Iris pigment epithelial cell (primary cell): ENCODE measurements around the gene YPEL1.
"Not testable (repeated sequence)": the region's sequence is repeated elsewhere in the genome, so short reads cannot be mapped to it uniquely, and the experiment has no call there.

Experiments used
- DNase-seq: peaks from one replicate; pipeline ENCODE4 v3.0.0-alpha.2; 2011; ENCODE audit warnings: low read depth

YPEL1 gene

DNA sequence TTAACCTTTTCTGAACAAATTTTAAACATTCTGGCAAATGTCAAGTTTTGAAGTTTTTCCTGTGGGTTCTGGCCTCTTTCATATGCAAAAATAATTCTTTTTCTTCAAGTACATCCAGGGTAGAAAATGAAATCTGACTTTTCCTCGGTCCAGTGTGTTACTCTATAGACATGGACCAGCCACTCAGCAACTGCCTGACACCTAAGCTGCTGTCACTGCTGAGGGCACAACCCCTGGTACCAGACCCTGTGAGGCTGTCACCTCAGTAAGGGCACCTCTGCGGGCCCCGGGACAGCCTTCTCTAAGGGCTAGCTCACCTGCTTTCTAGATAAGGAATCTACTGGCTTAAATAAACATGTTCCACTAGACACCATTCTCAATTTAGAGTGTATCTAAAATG, 36.0 kb downstream of the YPEL1 start:
- no peak for DNase-seq

DNA sequence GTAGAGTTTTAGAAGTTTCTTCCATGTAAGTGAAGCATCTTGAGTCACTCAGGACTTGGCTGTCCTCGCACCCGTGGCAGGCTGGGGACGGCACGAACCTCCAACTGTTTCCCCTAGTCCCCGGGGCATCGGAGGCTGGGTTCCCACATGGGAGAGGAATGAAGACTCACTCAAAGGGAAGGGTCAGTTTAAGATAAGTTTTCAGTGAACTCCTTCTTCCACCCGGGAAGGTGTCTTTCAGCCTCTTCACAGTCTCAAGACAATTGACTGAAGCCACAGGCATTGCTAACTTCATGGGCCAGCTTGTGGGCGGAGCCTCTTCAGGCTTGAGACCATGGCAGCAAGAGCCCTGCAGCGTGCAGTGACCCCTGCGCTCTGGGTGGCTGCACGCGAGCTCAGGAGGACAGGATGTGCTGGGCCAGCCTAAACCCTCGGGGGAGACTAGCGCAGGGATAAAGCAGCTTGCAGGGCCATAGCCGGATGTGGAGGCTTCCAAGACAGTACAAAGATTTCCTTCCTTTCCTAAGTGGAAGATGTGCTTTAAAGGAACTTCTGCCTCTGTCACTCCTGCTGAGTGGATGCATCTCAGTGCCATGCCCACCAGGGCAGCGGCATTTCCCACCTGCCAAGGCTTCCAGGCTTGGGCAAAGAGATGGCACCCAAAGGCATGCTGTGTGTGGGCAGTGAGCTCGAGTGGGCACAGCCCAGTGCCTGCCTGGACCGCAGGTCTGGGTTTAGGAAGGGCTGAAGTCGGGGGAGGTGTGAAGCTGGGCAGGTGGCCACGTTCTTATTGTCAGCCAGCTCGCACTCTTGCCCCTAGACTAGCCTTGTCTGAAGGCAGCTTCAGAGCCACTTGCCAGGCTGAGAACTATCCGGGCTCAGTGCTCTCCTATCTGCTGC, 36.9 kb downstream of the YPEL1 start:
- DNase-seq: peak; percentile 42

DNA sequence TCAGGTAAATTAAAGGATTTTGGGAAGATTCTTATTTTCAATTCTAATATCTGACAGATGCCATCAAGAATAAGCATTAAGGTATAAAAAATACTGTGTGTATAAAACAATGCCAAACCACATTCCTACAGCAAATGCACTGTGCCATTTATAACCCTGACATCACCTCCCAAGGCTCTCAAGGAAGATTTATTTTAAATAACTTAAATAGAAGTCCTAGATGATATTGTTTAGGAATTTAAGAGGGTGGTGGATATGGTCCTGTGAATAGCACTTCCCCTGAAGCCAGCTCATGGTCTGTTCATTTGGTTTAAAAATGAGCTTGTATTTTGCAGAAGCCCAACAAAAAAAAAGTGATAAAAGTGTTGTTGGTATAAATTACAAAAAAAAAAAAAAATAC, 37.7 kb downstream of the YPEL1 start:
- peak; percentile 52 for DNase-seq

DNA sequence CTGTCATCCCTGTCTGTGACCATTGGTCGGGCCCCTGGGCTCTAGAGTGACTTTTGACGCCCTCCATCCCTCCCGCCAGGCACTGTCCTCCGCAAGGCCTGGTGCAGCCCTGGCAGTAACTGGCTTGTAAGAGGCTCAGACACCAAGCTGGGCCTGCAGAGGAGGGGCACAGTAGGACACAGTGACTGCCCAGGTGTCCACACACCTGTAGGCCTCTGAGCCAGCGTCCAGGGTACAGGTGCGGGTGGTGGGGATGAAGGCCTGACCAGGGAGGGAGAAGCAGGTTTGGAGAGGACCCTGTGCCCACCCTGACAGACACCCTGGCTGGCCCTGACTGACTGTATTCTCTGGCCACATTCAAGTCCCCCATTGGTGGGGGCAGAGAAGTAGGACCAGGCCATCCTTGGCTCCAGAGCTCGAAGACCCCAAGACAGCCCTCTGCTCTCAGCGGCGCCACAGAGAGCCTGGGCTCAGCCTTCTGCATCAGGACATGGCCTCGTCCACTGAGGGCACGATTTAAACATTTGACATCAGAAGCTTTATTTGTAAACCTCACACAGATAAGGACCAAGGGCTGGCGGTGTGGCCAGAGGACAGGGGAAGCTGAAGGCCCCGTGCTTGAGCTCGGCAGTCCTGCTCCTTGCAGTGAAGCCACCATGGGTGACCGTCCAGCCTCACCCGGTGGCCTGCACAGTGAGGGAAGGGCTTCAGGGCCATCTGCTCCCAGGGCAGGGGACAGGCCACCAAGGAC, 38.4 kb downstream of the YPEL1 start:
- DNase-seq: no peak

DNA sequence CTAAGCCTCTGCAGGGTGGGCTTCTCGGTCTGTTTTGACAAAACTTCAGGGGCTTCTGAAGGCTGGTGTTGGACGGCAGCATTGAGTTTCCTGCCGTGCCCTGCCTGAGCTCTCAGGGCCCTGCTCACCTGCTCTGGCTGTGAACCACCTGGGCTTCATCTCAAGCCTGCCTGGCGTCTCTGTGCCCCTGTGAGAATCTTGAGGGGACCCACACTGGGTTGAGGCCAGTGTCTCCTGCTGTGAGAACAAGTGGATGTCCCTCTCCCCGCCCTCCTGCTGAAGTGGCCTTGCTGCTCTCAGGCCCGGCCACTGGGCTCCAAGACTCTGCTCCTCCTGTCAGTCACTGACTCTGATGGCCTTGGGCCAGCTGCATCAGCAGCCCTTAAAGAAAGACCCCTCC, 39.5 kb downstream of the YPEL1 start:
- no peak for DNase-seq

DNA sequence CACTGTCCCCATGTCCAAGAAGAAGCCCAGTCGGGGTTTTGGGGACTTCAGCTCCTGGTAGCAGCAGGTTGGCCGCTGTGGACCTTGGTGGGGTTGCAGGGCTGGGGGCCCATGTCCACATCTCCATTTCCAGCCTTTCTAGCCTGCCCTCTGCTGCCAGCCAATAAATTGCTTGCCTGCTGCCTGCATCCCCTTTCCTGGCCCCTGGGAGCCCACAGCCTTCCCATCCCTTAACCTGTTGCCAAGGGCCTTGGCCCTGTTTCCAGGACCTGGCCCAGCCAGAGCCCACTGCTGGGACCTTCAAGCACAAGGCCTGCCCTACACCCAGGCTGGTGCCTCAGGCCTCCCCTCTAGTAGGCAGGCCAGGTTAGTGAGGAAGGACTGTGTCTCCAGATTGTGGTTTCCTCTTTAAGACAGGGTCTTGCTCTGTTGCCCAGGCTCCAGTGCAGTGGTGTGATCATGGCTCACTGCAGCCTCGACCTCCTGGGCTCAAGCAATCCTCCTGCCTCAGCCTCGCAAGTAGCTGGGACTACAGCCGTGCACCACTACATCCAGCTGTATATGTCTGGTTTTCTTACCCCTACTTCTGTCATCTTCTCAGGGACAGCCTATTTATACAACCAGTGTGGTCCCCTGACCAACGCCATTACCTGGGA, 40.0 kb downstream of the YPEL1 start:
- DNase-seq: no peak

DNA sequence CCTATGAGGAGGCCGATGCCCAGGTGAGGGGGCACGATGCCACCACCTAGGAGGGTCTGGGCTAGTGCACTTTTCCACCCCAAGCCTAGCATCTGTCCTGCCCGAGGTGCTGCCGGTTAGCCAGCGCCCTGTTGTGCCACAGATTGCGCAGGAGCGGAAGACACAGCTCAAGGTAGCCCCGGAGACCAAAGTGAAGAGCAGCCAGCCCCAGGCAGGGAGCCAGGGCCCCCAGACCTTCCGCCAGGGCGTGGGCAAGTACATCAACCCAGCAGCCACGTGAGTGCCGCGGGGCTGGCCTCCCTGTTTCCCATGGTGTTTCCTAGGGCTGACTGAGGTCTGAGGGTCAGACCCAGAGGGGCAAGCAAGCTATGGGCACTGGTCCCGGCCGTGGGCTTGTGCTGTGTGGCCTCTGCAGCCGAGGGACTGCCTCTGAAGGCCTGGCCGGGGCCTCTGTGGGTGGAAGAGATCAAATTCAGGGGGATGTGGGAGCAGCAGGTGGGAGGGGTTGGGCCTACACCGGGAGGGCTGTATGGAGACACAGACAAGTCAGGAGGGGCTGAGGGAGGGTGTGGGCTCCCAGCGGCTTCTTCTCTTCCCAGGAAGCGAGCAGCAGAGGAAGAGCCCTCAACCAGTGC, 40.7 kb downstream of the YPEL1 start:
- no peak for DNase-seq

DNA sequence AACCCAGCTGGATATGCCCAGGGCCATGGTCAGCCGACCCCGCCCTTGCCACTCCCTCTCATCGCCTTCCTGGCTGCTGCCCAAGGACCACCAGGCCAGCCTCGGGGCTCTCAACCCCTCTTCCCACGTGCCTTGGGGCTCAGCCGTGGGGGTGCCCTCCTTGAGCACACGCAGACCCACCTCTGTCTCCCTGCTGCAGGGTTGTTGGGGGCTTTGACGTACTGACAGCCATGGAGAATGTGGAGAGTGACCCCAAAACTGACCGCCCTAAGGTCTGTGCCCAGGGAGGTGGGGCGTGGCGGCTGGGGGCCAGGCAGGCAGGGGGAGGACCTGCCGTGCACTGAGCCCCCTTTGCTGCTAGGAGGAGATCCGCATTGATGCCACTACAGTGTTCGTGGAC, 41.2 kb downstream of the YPEL1 start:
- DNase-seq: no peak

DNA sequence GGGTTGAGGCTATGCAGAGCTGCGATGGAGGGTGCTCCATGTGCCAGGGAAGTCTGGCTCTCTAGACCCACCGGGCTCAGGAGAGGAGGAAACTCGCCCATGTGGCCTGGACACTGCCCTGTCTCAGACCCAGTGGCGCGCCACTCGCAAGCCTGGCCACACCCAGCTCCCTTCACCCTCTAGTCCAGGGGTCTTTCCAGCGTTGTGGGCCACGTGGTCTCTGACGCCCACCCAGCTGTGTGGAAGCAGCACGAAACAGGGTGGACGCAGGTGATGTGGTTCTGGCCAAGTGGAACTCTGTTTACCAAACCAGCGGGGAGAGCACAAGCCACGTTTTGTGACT, 41.6 kb downstream of the YPEL1 start:
- no peak for DNase-seq

DNA sequence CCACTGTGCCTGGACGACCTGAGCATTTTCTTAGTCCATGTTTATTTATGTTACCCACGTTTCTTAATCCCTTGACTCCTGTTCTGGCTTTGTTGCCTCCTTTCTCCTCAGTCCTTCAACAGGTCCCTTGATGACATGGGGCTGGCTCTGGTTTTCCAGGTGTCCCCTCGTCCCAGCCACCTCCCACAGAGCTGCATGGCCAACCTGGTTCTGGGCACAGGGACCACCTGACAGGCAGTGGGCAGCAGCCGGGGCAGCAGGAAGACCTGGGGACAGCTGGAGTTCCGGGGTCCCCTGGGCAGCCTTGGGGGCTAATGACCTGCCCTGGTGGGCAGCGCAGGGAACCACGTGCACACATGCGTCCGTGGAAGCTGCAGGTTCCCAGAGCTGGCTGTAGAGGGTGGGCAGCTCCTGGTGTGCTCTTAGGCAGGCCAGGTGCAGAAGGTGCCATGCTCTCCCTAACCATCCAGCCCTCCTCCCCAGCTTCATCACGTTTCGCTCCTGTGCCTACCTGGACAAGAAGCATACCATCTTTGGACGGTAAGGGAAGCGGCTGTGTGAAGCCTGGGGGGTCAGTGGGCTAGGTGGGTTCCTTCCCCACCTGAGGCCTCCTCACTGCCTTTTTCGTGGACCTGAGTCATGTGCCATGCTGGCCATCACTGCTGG, 42.1 kb downstream of the YPEL1 start:
- DNase-seq: no peak

DNA sequence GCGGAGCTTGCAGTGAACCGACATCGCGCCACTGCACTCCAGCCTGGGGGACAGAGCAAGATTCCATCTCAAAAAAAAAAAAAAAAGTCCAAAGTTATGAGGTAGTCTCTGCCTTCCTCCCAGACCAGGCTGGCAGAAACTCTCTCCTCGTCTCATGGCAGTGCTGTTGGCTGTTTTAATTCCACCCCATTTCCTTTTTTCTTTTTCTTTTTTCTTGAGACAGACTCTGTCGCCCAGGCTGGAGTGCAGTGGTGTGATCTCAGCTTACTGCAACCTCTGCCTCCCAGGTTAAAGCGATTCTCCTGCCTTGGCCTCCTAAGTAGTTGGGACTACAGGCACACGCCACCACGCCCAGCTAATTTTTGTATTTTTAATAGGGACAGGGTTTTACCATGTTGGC, 42.7 kb downstream of the YPEL1 start:
- DNase-seq: not testable (repeated sequence)

DNA sequence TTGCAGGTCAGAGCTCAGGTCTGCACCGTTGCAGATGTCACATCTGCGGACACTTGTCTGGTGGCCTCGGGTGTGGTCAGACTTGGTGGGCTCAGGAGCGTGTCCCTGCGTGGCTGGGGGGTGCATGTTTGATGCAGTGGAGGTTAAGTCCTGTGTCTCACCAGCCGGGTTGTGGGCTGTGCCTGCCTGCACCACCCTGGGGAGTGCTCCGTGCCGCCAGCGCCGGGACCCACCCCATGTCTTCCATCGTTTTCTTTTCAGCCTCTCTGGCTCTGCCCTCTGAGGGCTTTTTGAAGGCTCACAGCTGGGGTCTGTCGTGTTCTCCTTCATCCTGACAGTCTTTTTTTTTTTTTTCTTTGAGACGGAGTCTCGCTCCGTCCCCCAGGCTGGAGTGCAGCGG, 43.8 kb downstream of the YPEL1 start:
- no peak for DNase-seq

DNA sequence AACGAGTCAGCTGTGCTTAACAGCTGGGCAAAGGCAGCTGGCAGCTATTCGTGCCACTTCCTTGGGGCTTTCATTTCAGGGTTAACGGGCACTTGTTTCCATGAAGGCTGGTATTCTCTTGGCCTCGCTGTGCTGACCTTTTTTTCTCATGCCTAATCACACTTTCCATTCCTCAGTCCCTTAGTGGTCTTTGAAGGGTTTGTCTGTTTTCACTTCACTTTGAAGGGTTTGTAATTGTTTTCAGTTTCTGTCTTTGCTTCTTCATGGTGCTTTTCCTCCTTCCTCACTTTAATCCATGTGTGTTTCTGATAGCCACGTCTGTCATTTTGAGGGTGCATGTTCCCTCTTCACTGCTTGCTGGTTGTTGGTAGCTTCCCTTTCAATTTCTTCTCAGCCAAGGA, 45.2 kb downstream of the YPEL1 start:
- DNase-seq: no peak

DNA sequence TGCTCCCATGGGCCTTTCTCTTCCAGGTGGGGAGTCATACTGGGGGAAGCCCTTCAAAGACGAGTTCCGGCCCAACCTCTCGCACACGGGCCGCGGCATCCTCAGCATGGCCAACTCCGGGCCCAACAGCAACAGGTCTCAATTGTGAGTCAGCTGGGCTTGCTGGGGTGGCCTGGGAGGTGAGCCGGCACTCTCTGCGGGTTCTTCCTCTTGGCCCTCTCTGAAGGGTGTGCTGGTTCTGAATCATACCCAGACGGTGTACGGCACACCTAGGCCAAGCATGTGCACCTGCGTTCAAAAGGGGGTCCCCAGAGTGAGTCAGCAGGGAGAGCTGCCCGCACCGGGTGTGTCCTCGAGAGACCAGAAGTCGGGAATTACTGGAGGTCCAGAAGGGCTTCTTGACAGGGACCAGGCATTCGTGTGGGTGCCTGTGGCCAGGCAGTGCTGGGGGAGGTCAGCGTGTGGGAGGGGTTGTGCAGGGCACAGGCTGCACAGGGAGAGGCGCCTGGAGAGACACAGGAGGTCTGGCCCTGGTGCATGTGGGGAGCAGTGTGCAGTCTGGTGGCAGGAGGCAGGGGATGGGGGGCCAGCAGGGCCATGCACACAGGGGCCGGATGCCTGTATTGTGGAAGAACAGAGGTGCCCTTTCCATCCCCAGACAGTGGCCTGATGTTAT, 46.8 kb downstream of the YPEL1 start:
- DNase-seq: no peak

DNA sequence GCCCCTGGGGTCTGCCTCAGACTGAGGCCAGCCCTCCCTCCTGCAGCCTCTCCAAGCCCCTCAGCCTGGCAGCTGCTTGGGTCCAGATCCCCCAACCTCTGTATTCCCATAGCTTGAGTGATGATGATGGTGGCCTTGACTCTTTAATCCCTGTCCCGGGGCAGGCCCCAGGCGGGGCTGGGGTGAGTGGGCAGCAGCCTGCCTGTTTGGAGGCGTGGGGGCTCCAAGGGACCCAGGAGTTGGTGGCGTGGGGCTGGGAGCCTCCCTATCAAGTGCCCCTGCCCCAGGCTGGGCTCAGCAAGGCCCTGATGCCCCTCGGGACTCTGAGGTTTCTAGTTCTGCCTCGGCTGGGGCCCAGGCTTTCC, 47.3 kb downstream of the YPEL1 start:
- DNase-seq: no peak

DNA sequence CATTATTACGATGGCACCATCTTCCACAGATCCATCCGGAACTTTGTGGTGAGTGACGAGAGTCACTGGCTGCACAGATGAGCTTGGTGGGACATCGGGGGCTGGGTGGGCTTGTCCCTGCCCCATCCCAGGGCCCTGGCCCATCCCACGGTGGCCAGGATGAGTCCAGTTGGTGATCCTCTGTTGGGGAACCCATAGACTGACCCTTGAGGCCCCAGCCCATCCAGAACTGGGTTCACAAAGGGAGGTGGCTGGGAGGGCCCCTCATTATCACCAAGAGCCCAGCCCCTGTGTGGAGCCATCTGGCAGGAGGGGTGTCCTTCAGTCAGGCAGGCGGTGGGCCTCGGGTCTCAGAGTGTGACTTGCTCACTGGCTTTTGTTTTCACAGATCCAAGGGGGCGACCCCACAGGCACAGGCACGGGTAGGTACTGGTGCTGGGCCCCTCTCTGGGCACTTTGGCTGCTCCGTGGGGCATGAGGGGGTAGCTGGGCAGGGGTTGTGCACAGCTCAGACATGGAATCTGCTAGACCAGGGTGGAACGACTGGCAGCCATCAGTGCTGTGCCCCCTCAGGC, 47.8 kb downstream of the YPEL1 start:
- DNase-seq: no peak

DNA sequence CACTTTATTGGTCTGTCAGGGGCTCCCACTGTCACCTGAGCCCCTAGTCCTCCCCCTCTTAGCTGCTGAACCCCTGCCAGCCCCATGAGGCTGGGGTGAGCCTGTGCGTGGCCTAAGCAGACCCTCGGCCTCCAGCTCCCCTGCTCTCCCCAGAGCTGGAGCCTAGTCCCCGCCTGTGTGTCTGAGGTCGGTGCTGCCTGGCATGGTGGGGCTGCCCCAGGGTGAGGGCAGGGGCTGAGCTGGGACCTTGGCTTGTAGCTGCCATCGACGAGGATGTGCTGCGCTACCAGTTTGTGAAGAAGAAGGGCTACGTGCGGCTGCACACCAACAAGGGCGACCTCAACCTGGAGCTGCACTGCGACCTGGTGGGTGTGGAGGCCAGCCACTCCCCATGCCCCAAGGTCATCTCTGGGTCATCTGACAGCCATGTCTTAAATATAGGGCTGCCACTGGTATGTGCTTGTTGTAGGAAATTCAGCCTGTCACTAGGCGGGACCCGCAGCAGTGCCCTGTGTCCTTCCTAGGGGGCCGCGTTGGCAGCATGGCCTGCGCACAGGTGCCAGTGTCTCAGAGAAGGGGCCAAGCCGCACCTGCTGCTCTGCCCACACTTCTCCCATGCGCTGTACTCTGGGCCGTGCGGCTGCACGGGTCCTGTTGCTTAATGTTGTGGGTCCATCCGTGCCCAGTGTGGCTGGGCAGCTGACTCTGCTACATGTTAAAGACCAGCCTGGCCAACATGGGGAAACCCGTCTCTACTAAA, 48.8 kb downstream of the YPEL1 start:
- DNase-seq: no peak

DNA sequence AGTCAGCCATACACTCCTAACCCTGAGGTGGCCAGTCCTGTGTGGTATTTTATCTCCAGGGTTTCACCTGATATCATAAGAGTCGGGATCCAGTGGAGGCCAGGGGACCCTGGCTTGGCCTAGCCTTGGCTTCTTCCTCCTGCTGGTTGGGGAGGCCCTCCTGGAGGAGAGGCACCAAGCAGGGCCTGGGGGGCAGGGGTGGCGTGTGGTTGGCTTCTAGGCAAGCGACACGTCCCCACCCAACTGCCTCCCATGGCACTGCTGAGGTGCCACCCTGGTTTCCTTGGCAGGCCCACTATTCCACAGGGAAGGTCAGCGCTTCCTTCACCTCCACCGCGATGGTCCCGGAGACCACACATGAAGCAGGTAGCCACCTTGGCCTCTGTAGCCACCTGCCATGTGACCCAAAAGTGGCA, 49.4 kb downstream of the YPEL1 start:
- no peak for DNase-seq

DNA sequence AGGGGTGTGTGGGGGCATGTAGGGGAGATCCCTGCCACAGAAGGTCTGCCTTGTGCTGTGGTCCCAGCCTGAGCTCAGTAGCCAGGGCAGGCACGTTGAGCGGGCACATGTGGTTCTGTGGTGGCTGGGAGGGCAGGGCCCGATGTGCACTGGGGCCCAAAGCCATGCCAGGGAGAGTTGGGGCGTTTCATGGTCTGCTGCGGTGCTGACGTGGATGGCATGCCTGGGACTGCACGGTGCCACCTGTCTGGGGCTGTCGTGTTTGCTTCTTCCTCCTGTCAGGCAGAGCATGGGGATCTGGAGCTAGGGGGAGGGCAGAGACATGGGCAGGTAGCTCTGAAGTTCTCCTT, 50.5 kb downstream of the YPEL1 start:
- DNase-seq: no peak

DNA sequence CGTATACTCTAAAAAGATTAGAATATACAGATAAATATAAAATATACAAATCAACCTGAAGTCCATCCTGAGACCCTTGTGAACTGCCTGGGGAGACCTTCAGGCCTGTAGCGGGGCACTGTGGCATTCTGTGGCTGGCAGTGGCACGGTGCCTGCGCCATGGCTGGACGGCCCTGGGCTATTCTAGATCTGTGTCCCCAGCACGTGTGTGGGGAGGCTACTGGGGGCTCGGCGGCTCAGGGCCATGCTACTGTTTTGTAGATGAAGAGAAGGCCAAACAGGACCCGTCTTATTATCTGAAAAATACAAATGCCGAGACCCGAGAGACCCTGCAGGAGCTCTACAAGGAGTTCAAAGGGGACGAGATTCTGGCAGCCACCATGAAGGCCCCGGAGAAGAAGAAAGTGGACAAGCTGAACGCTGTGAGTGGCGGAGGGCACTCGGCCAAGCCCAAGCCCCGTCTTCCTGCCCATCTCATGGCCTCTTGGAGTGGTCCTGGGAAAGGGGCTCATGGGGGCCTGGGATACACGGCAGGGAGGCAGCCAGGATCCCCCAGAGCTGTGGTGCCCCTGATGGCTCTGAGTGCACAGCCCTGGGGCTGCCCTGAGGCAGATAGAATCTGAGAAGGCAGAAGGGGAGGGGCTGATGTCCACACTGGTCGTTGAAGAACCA, 51.0 kb downstream of the YPEL1 start:
- DNase-seq: no peak
